Fibroblast of lung (primary cell): ENCODE data around the gene DNER.

Source experiments
- EZH2 ChIP-seq: IDR thresholded peaks from 2 replicates; pipeline ENCODE4 v1.5.1; 2012; ENCODE audit warnings: low read length, control low read depth, mild to moderate bottlenecking; ENCODE audit errors: missing control alignments
- TF ChIP-seq, protein P1 (sequence below), 2 donors: IDR thresholded peaks in 1 of 2; conservative IDR thresholded peaks in 1 of 2; 1 replicate in 1 of 2; 2 replicates in 1 of 2; pipeline ENCODE4 v1.5.1; 2011 to 2012; ENCODE audit warnings: low read length in 2 of 2, control low read depth in 1 of 2, inconsistent platforms in 1 of 2, low read depth in 1 of 2, mild to moderate bottlenecking in 1 of 2

GRCh38 chr2:229401171-229401865, 313.0 kb downstream of the DNER start:
- TF ChIP-seq, protein P1, sequence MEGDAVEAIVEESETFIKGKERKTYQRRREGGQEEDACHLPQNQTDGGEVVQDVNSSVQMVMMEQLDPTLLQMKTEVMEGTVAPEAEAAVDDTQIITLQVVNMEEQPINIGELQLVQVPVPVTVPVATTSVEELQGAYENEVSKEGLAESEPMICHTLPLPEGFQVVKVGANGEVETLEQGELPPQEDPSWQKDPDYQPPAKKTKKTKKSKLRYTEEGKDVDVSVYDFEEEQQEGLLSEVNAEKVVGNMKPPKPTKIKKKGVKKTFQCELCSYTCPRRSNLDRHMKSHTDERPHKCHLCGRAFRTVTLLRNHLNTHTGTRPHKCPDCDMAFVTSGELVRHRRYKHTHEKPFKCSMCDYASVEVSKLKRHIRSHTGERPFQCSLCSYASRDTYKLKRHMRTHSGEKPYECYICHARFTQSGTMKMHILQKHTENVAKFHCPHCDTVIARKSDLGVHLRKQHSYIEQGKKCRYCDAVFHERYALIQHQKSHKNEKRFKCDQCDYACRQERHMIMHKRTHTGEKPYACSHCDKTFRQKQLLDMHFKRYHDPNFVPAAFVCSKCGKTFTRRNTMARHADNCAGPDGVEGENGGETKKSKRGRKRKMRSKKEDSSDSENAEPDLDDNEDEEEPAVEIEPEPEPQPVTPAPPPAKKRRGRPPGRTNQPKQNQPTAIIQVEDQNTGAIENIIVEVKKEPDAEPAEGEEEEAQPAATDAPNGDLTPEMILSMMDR (conservative IDR thresholded peaks at IDR 0.05 in 1 of 2, IDR thresholded peaks at IDR 0.05 in 1 of 2; ENCODE audit: low read depth in 1 of 2, low read length in 2 of 2): no peak
- TF ChIP-seq EZH2: no peak
